ENCODE results near the gene OR7G3.

DNA sequence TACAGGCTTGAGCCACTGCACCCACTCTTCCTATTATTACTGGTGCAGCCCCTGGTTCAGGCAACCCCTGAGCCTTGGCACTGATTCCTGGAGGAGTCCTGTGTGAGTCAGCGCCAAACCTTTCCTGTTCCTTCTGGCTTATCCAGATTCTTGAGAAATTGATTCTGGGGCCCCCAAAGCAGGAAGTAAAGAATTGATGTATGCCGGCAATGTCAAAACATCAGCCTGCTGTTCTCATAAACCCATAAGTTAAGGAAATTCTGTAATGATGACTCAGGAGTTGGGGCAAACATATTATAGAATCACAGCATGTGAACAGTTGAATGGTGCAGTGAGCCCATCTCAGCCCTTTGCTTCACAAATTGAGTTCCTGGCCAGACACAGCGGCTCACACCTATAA, 1.4 kb upstream of the OR7G3 start:
- TF ChIP-seq POLR2A (IDR thresholded peaks at IDR 0.05; ENCODE audit: extremely low read depth, insufficient read length) = no peak
- TF ChIP-seq, protein P1, sequence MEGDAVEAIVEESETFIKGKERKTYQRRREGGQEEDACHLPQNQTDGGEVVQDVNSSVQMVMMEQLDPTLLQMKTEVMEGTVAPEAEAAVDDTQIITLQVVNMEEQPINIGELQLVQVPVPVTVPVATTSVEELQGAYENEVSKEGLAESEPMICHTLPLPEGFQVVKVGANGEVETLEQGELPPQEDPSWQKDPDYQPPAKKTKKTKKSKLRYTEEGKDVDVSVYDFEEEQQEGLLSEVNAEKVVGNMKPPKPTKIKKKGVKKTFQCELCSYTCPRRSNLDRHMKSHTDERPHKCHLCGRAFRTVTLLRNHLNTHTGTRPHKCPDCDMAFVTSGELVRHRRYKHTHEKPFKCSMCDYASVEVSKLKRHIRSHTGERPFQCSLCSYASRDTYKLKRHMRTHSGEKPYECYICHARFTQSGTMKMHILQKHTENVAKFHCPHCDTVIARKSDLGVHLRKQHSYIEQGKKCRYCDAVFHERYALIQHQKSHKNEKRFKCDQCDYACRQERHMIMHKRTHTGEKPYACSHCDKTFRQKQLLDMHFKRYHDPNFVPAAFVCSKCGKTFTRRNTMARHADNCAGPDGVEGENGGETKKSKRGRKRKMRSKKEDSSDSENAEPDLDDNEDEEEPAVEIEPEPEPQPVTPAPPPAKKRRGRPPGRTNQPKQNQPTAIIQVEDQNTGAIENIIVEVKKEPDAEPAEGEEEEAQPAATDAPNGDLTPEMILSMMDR (IDR thresholded peaks at IDR 0.05; ENCODE audit: low read depth, low read length) = no peak
- TF ChIP-seq, protein P2, sequence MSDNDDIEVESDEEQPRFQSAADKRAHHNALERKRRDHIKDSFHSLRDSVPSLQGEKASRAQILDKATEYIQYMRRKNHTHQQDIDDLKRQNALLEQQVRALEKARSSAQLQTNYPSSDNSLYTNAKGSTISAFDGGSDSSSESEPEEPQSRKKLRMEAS (IDR thresholded peaks at IDR 0.05; ENCODE audit: low read depth, low read length) = no peak

All from NB4 (cell line).